ENCODE results near the gene KCNK10.

Gene KCNK10

GRCh38 chr14:88323086-88323522 lies at the start of gene KCNK10:
Gene KCNK10, minus strand, starts transcription at chr14:88323269. Its CDS starts 471 bp downstream, at chr14:88322798.
- DNase-seq (ENCODE audit: low spot score): no peak

GRCh38 chr14:88369496-88369895 lies 46.4 kb upstream of the KCNK10 start:
- no peak for DNase-seq (ENCODE audit: low spot score)

GRCh38 chr14:88364710-88365413 lies 41.8 kb upstream of the KCNK10 start:
- DNase-seq (ENCODE audit: low spot score): no peak

GRCh38 chr14:88363644-88364043 lies 40.6 kb upstream of the KCNK10 start:
- no peak for DNase-seq (ENCODE audit: low spot score)

- DNase-seq (ENCODE audit: low spot score): no peak
Measured at GRCh38 chr14:88359500-88359899, 36.4 kb upstream of the KCNK10 start.

GRCh38 chr14:88354358-88354757 lies 31.3 kb upstream of the KCNK10 start:
- no peak for DNase-seq (ENCODE audit: low spot score)

- DNase-seq (ENCODE audit: low spot score): no peak
Measured at GRCh38 chr14:88352698-88353097, 29.6 kb upstream of the KCNK10 start.

GRCh38 chr14:88351966-88352691 lies 29.1 kb upstream of the KCNK10 start:
- no peak for DNase-seq (ENCODE audit: low spot score)

- DNase-seq (ENCODE audit: low spot score): no peak
Measured at GRCh38 chr14:88348546-88348945, 25.5 kb upstream of the KCNK10 start.

- no peak for DNase-seq (ENCODE audit: low spot score)
Measured at GRCh38 chr14:88346048-88346639, 23.1 kb upstream of the KCNK10 start.

- DNase-seq (ENCODE audit: low spot score): no peak
Measured at GRCh38 chr14:88342980-88343379, 19.9 kb upstream of the KCNK10 start.

GRCh38 chr14:88340357-88340756 lies 17.3 kb upstream of the KCNK10 start:
- DNase-seq (ENCODE audit: low spot score): no peak

- DNase-seq (ENCODE audit: low spot score): no peak
Measured at GRCh38 chr14:88333036-88333435, 10.0 kb upstream of the KCNK10 start.

- DNase-seq (ENCODE audit: low spot score): no peak
Measured at GRCh38 chr14:88327497-88327896, 4.4 kb upstream of the KCNK10 start.

- DNase-seq (ENCODE audit: low spot score): peak; percentile 40
Measured at GRCh38 chr14:88326352-88327103, 3.5 kb upstream of the KCNK10 start.

- DNase-seq (ENCODE audit: low spot score): no peak
Measured at GRCh38 chr14:88325883-88326282, 2.8 kb upstream of the KCNK10 start.

GRCh38 chr14:88324930-88325329 lies 1.9 kb upstream of the KCNK10 start:
- DNase-seq (ENCODE audit: low spot score): no peak

- DNase-seq (ENCODE audit: low spot score): no peak
Measured at GRCh38 chr14:88324491-88324890, 1.4 kb upstream of the KCNK10 start.

GRCh38 chr14:88323523-88324199 lies 592 bp upstream of the KCNK10 start:
- DNase-seq (ENCODE audit: low spot score): peak; percentile 79

GRCh38 chr14:88322504-88323085 lies 474 bp downstream of the KCNK10 start:
- peak; percentile 34 for DNase-seq (ENCODE audit: low spot score)
